DOHH2 (cell line): ENCODE measurements around the gene TPRG1L.

ENCODE experiments used
- H3F3A ChIP-seq: fragments of 200-600 bp; sonication (generic), shearing (Covaris generic); 2 replicates; pipeline ENCODE4 v1.6.0; 2016; ENCODE audit warnings: antibody characterized with exemption, mild to moderate bottlenecking; ENCODE audit not compliant: control insufficient read depth, insufficient read depth
- H3K27ac ChIP-seq: fragments of 200-600 bp; sonication (generic); 2 replicates; pipeline ENCODE4 v1.5.1; 2014; ENCODE audit warnings: low read depth, mild to moderate bottlenecking, low read length, moderate library complexity
- H3K27me3 ChIP-seq: fragments of 200-600 bp; sonication (generic); 2 replicates; pipeline ENCODE4 v1.6.1; 2014; ENCODE audit warnings: mild to moderate bottlenecking, low read length, mixed read lengths; ENCODE audit not compliant: control insufficient read depth
- H3K36me3 ChIP-seq: fragments of 200-600 bp; sonication (generic); 2 replicates; pipeline ENCODE4 v1.6.1; 2014; ENCODE audit warnings: mild to moderate bottlenecking, low read length, moderate library complexity, mixed read lengths; ENCODE audit not compliant: control insufficient read depth
- H3K4me1 ChIP-seq: fragments of 200-600 bp; sonication (generic); 2 replicates; pipeline ENCODE4 v1.6.1; 2014; ENCODE audit warnings: mild to moderate bottlenecking, low read length, mixed read lengths; ENCODE audit not compliant: control insufficient read depth
- H3K4me2 ChIP-seq: fragments of 200-600 bp; sonication (generic); 2 replicates; pipeline ENCODE4 v1.6.0; 2014; ENCODE audit warnings: mild to moderate bottlenecking, low read length, moderate library complexity
- H3K4me3 ChIP-seq: fragments of 200-600 bp; sonication (generic); 2 replicates; pipeline ENCODE4 v1.5.1; 2014; ENCODE audit warnings: mild to moderate bottlenecking, low read length, mixed read lengths
- H3K79me2 ChIP-seq: fragments of 200-600 bp; sonication (generic); 2 replicates; pipeline ENCODE4 v1.6.1; 2014; ENCODE audit warnings: mild to moderate bottlenecking, low read length, mixed read lengths; ENCODE audit not compliant: control insufficient read depth
- H3K9me2 ChIP-seq: fragments of 200-600 bp; sonication (generic); replicated peaks from 2 replicates; pipeline ENCODE4 v1.6.1; 2014; ENCODE audit warnings: mild to moderate bottlenecking, low read length, mixed read lengths; ENCODE audit not compliant: control insufficient read depth
- H3K9me3 ChIP-seq: fragments of 200-600 bp; sonication (generic); 2 replicates; pipeline ENCODE4 v1.6.1; 2014; ENCODE audit warnings: antibody characterized with exemption, low read length, mixed read lengths; ENCODE audit not compliant: control insufficient read depth, insufficient read depth
- H4K20me1 ChIP-seq: fragments of 200-600 bp; sonication (generic); 2 replicates; pipeline ENCODE4 v1.6.0; 2014; ENCODE audit warnings: low read depth, mild to moderate bottlenecking, antibody characterized with exemption, low read length, moderate library complexity; ENCODE audit not compliant: control insufficient read depth, insufficient read depth
- CTCF ChIP-seq: fragments of 200-600 bp; sonication (generic); IDR thresholded peaks from one replicate; pipeline ENCODE4 v1.5.1; 2014; ENCODE audit warnings: antibody characterized with exemption, mild to moderate bottlenecking, low read depth, low read length; ENCODE audit not compliant: poor library complexity, severe bottlenecking
- EZH2phosphoT487 ChIP-seq: fragments of 200-600 bp; sonication (generic); IDR thresholded peaks from 2 replicates; pipeline ENCODE4 v1.6.1; 2017; ENCODE audit warnings: borderline replicate concordance, mild to moderate bottlenecking, antibody characterized with exemption, low read length, moderate library complexity, mixed read lengths

The TPRG1L gene

GRCh38 chr1:3602375-3602774 is 22.4 kb upstream of the TPRG1L start:
- Histone ChIP-seq H3K4me1 (peaks cover 19% of the 10 kb centered on the region), H3K27me3 (no peaks in the 10 kb centered on the region), H3K9me3 (no peaks in the 10 kb centered on the region), H3K9me2 (no peaks in the 10 kb centered on the region), H3F3A (0 out of 2 replicates have a peak, but pooled peaks cover 3% of the 10 kb centered on the region), H4K20me1 (no peaks in the 10 kb centered on the region), H3K79me2 (no peaks in the 10 kb centered on the region), H3K4me3 (no peak overlapping the region), H3K36me3 (no peaks in the 10 kb centered on the region), H3K4me2 (no peak overlapping the region), H3K27ac (no peak overlapping the region)
- no peak for TF ChIP-seq CTCF
- no peak for TF ChIP-seq EZH2phosphoT487

GRCh38 chr1:3603156-3603555 is 21.7 kb upstream of the TPRG1L start:
- H3K9me2 ChIP-seq = no peaks in the 10 kb centered on the region
- no peak overlapping the region for H3K4me2 ChIP-seq
- TF ChIP-seq EZH2phosphoT487 = no peak
- TF ChIP-seq CTCF = no peak
- no peaks in the 10 kb centered on the region for H3K9me3 ChIP-seq
- H4K20me1 ChIP-seq = no peaks in the 10 kb centered on the region
- no peak overlapping the region for H3K27ac ChIP-seq
- no peaks in the 10 kb centered on the region for H3K79me2 ChIP-seq
- no peak overlapping the region for H3K4me3 ChIP-seq
- no peaks in the 10 kb centered on the region for H3K27me3 ChIP-seq
- no peaks in the 10 kb centered on the region for H3K36me3 ChIP-seq
- peaks cover 11% of the 10 kb centered on the region for H3K4me1 ChIP-seq
- H3F3A ChIP-seq = no peaks in the 10 kb centered on the region

GRCh38 chr1:3603571-3604467 is 21.0 kb upstream of the TPRG1L start:
- TF ChIP-seq CTCF (no peak), EZH2phosphoT487 (no peak)
- 0 out of 2 replicates have a peak, but pooled peaks cover 3% of the 10 kb centered on the region for H3K27me3 ChIP-seq
- no peaks in the 10 kb centered on the region for H3K9me2 ChIP-seq
- no peaks in the 10 kb centered on the region for H4K20me1 ChIP-seq
- H3K36me3 ChIP-seq = no peaks in the 10 kb centered on the region
- no peak overlapping the region for H3K4me3 ChIP-seq
- no peaks in the 10 kb centered on the region for H3F3A ChIP-seq
- no peak overlapping the region for H3K27ac ChIP-seq
- H3K9me3 ChIP-seq = no peaks in the 10 kb centered on the region
- H3K4me1 ChIP-seq = peaks cover 4% of the 10 kb centered on the region
- H3K79me2 ChIP-seq = no peaks in the 10 kb centered on the region
- H3K4me2 ChIP-seq = no peak overlapping the region
